Epithelial cell of esophagus (primary cell): Measurements from ENCODE around the gene NR2F1.

ENCODE experiments used
- DNase-seq: peaks from one replicate; pipeline ENCODE4 v3.0.0; 2010; ENCODE audit warnings: low read depth
- H3K4me3 ChIP-seq: 2 replicates; pipeline ENCODE4 v1.5.1; 2011; ENCODE audit warnings: mild to moderate bottlenecking, low read length, control low read depth
- CTCF ChIP-seq: IDR thresholded peaks from 2 replicates; pipeline ENCODE4 v1.5.1; 2011; ENCODE audit warnings: low read depth, mild to moderate bottlenecking, low read length, control low read depth, inconsistent platforms; ENCODE audit not compliant: insufficient read depth; ENCODE audit errors: missing control alignments

Gene NR2F1

GRCh38 chr5:93599399-93600120 lies 16.5 kb downstream of the NR2F1 start:
- no peak for DNase-seq
- TF ChIP-seq CTCF = no peak
- H3K4me3 ChIP-seq = no peak overlapping the region

GRCh38 chr5:93600409-93601070 lies 17.5 kb downstream of the NR2F1 start:
- no peak for TF ChIP-seq CTCF
- DNase-seq = no peak
- no peak overlapping the region for H3K4me3 ChIP-seq

- H3K4me3 ChIP-seq = no peak overlapping the region
- no peak for DNase-seq
- TF ChIP-seq CTCF = no peak
Measured at GRCh38 chr5:93601071-93601801, 18.2 kb downstream of the NR2F1 start.

GRCh38 chr5:93601802-93602155 lies 18.8 kb downstream of the NR2F1 start:
- TF ChIP-seq CTCF = no peak
- no peak for DNase-seq
- no peak overlapping the region for H3K4me3 ChIP-seq

GRCh38 chr5:93602241-93603077 lies 19.4 kb downstream of the NR2F1 start:
- no peak overlapping the region for H3K4me3 ChIP-seq
- DNase-seq = no peak
- TF ChIP-seq CTCF = no peak

GRCh38 chr5:93603078-93603792 lies 20.2 kb downstream of the NR2F1 start:
- DNase-seq = no peak
- no peak overlapping the region for H3K4me3 ChIP-seq
- no peak for TF ChIP-seq CTCF
